GM23338 (cell line): ENCODE data around the gene FTCDNL1.

ENCODE experiments used
- EZH2phosphoT487 ChIP-seq: fragments of 200-600 bp; sonication (generic); IDR thresholded peaks from one replicate; pipeline ENCODE4 v1.8.1; 2018; ENCODE audit warnings: antibody characterized with exemption; ENCODE audit not compliant: unreplicated experiment
- POLR2AphosphoS5 ChIP-seq: IDR thresholded peaks from 2 replicates; pipeline ENCODE4 v1.6.1; 2016; ENCODE audit warnings: antibody characterized with exemption, low read depth
- TF ChIP-seq, protein P1 (sequence below), 2 experiments: fragments of 200-600 bp in 1 of 2; sonication (generic) in 1 of 2; conservative IDR thresholded peaks; 2 replicates each; pipeline versions ENCODE4 v1.5.1 to v1.6.1; 2016 to 2017; ENCODE audit warnings: antibody characterized with exemption in 2 of 2, low read depth in 2 of 2, mild to moderate bottlenecking in 2 of 2, moderate library complexity in 1 of 2

DNA sequence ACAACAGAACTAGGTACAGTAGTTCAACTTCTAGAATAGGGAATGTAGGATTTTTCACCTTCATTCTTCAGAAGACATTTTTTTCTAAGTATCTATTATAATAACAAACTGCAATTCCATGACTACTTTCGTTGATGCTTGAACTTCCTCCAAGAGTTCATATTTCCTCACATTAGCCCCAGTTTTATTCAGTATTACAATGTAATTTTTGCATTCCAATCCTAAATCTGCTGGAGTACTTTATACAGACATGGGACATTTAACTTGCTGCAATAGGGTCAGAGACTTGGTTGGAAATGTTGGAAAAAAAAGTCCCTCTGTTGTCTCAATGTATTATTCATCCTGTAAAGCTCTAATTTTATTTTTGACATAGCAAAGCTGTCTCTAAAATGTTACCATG, 19.6 kb upstream of the FTCDNL1 start:
- TF ChIP-seq, protein P1, sequence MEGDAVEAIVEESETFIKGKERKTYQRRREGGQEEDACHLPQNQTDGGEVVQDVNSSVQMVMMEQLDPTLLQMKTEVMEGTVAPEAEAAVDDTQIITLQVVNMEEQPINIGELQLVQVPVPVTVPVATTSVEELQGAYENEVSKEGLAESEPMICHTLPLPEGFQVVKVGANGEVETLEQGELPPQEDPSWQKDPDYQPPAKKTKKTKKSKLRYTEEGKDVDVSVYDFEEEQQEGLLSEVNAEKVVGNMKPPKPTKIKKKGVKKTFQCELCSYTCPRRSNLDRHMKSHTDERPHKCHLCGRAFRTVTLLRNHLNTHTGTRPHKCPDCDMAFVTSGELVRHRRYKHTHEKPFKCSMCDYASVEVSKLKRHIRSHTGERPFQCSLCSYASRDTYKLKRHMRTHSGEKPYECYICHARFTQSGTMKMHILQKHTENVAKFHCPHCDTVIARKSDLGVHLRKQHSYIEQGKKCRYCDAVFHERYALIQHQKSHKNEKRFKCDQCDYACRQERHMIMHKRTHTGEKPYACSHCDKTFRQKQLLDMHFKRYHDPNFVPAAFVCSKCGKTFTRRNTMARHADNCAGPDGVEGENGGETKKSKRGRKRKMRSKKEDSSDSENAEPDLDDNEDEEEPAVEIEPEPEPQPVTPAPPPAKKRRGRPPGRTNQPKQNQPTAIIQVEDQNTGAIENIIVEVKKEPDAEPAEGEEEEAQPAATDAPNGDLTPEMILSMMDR (conservative IDR thresholded peaks at IDR 0.05; ENCODE audit: low read depth in 2 of 2), result no peak
- TF ChIP-seq EZH2phosphoT487 (no peak), POLR2AphosphoS5 (no peak)
